ENCODE data around the gene MR1. TPM values are rescaled to one million over a fixed set of nuclear protein-coding genes. Genes with fewer than 3 reads are reported as not detected.
A peak's percentile ranks its signal among the peaks of the same experiment; 100 is the strongest.

MR1 gene
- total RNA-seq: 16.3 TPM

DNA sequence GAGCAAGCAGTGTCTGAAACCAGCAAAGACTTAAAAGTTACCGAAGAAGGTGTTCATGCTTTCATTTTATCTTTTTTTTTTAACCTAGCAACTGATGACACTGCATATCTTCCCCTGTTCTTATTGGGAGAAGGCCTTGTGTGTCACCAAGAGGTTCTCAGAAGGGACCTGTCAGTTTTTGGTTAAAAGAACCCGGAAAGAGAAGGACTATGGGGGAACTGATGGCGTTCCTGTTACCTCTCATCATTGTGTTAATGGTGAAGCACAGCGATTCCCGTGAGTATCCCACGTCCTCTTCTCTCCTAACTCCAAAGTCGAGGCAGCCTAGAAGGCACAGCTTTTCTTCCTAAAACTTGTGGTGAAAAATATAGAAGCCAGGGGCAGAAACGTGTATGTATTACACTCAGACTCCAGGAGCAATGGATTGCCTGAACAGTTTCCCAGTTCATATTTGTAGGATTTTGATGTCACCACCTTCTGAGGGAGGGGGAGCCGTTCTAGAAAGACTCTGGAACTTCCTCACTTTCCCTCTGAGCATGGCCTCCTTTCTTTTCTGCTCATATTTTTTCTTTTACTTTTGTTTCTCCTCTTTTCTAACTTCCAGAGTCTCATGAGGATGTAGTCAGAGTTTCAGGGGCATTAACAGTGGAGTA is at the start of gene MR1:
MR1 (plus strand) TSS at position 185 of the 653 bp plus-strand sequence; CDS start at position 210, 25 bp downstream.
- peak; percentile 90 for ATAC-seq

DNA sequence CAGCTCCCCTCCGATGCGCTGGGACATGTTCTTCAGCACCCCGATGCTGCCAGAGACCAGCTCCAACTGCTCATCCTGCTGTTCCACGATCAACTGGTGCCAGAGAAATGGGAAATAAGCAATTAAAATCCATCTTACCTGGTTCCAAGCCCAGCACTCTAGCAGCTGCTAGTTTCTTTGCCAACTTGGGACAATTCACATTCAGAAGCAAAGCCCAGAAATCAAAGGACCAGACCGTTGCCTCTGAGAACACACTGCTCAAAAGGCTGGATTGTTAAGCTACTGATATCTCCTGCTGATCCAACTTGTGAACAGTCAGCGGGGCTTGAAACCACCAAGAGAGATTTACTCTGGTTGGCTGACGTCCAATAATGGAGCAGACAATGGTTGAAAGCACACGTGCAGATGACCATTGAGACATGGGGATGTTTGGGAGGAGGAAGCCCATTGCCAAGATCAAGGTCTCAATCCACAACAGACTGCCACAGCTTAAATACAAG is 45.5 kb upstream of the MR1 start:
- ATAC-seq: peak; percentile 39

- no peak for ATAC-seq
Measured at GRCh38 chr1:180994262-180994661, 39.5 kb upstream of the MR1 start.

- ATAC-seq: no peak
Measured at GRCh38 chr1:180997843-180998504, 35.8 kb upstream of the MR1 start.

DNA sequence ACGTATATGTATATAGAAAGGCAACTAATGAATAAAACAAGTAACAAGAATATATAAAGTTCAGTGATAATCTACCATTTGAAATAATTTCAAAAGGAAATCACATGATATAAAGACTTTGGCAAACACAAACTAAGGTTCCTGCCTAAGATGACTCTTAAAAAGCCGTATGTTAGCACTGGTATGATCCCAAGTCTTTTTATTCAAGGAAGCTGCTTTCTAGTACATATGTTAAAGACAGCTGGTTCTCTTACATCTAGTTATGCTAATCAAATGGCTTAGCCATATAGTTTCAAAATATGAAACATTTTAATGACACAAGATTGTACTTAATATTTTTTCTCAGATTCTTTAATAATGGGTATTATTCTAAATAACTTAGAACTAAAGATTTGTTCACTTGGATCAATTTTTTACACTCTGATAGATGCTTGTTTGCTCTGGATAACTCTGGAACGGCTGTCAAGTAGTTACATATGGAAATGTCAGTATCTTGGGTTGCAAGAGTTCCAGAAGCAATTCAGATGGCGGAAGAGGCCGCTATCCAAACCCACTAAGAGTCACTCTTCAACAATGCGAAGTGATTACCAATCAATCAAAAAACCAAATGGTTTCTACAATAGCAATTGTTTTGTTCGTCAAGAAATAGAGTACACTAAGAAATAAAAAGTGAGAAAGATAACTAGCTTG is 32.5 kb upstream of the MR1 start:
- no peak for ATAC-seq

DNA sequence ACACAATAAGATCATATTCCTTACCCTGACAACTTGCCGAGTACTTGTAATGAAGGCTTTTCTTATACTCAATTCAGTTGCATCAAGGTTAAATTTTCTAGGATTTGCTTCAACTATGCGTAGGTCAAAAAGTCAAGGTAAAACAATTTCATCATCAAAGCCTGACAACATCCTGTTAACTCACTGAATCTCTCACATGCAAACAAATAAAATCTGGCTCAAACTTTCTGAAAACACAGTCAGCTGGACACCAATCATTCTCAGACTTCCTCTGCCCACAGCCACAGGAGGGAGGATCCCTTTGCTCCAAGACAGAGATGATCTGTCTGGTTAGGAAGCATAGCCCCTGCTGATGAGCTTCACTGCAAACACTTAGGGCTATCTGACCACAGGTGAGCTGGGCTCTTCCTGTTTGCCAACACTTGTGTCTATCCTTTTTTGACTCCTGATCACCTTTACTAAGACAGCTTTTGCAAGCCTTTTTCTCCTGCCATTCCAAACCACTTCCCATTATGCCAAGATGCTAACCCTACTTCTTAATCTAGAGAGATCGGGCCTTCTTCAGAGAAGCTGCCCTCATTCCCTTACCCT is 31.1 kb upstream of the MR1 start:
- ATAC-seq: no peak

DNA sequence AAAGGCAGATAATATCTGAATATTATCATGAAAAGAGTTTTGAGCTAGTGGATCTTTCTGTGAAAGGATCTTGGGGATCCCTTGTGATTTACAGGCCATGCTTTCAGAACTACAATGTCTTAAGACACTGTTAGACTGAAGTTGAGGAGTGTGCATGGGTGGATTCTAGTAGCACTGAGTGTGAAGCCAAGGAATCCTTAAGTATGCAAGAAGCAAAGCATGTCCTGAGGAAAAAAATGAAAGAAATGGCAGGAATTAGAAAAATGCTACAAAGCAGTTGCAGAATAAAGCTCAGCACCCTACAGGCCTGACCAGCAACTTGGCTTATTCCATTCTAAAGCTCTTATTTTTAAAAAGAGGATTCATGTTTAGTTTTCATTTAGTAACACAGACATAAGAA is 23.0 kb upstream of the MR1 start:
- ATAC-seq: no peak

DNA sequence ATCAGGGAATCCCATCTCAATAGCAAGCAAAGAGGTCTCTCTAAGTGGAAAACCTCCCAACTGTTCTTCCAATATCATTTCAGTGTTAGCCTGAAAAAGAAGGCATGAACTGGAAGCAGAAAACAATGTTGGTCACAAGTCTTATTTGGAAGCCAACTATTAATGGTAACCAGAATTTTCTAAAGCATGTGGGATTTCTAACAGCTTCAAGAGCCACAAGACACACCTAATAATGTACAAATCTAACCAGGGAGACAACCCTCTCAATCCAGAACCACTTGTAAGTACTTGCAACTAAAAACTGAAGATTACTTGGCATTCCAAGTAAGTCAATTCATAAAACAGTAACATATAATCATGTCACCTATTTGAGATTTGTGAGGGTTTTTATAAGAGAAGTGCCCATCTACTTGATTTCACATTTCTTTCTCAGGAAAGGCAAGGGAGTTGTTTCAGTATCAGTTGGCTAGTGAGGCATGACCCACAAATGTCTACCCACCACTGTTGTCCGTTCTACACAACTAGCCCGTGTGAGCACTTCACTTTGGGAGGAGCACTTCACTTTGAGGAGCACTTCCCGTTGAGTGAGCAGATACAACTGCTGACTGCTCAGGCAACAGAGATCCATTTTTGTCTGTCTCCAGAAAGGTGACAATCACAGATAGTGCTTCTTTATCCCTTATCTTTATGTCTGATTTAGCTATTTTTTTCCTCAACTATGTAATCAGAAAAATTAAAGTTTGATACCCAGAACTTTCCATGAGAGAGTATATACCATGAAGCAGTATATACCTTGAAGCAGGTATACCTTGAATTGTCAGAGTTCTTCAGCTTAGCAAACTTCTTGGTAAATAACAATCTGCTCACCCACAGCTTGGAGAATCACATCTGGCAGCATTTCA is 22.2 kb upstream of the MR1 start:
- no peak for ATAC-seq

- no peak for ATAC-seq
Measured at GRCh38 chr1:181012203-181012745, 21.5 kb upstream of the MR1 start.

GRCh38 chr1:181013144-181013543 is 20.6 kb upstream of the MR1 start:
- ATAC-seq: no peak

GRCh38 chr1:181014477-181015250 is 19.1 kb upstream of the MR1 start:
- no peak for ATAC-seq

DNA sequence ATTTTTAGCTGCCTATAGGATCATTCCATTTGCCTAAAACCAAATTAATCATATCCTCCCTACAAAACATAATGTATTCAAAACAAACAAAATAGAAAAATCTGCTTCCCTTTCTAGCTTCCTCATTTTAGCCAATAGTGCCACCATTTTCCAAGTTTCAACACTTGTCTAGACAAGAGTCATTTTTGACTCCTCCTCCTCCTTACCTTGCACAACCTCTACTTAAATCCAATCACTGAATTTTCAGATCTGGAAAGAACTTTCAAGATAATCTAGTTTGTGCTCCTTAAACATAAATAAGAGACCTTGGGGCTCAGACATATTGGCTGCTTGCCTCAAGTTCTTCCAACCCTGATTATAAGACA is 18.6 kb upstream of the MR1 start:
- peak; percentile 72 for ATAC-seq

- ATAC-seq: peak; percentile 56
Measured at GRCh38 chr1:181016563-181016962, 17.2 kb upstream of the MR1 start.

DNA sequence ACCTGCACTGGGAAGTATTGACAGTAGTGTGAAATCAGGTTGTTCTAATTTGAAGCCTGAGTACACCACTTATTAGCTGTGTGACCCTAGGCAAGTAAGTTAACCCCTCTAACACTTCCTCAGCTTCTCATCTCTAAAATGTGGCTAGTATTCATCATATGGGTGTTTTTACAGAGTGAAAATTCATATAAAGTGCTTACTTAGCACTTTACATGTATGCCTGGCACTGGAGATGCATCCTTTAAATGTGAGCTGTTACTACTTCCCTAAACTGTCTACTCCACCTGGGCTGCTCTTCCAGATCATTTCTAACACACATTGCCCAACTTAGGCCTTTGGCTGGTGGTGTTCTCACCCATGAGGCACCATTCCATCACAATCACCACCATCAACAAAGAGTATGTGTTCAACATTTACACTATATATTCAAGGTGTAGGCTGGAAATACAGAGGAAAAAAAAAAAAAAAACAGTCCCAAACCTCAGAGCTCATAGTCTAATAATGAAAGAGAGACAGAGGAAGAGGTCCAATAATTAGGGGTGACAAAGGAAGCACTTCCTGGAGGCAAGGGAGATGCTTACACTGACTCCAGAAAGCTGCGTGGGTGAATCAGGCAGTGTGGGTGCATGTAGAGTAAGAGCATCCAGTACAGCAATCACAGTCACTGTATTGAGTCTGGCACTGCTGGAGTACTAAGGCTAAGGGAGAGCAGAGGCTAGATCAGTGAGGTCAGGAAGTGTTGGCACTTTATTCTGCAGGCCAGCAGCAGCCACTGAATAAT is 14.7 kb upstream of the MR1 start:
- ATAC-seq: no peak

DNA sequence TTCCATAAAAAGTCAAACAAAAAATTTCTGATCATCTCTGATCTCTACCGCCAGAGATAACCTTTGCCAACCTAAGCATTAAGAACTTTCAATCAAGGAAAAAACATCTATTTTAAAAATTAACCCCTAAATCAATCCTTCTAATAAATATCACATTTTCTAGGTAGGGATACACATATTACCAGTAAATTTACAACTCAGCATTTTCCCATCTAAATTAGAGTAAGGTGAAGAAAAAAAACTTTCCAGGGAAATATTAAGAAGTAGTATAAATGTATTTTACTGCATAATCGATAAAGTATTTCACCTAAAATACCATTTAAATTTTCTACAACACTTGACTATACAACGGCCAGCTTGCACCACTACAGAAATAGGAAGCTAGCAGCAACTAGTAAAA is 12.6 kb upstream of the MR1 start:
- ATAC-seq: no peak

GRCh38 chr1:181021811-181022434 is 11.9 kb upstream of the MR1 start:
- ATAC-seq: peak; percentile 42

- no peak for ATAC-seq
Measured at GRCh38 chr1:181023265-181024057, 10.3 kb upstream of the MR1 start.

DNA sequence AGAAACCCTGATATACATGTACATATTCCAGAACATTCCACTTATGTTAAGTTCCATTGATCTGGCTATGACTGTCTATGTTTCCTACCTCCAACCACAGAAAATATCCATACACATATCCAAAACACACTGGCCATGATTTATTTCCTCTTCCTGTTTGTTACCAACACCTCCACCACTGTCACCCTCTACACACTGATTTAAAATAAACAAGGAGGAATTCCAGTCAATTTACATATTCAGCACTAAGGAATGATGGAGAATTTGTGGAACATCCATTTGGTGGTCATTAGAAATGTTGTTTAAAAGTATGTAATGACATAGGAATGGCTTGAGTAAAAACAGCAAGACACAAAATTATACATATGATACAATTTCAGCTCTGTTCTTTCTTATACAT is 5.6 kb upstream of the MR1 start:
- no peak for ATAC-seq

DNA sequence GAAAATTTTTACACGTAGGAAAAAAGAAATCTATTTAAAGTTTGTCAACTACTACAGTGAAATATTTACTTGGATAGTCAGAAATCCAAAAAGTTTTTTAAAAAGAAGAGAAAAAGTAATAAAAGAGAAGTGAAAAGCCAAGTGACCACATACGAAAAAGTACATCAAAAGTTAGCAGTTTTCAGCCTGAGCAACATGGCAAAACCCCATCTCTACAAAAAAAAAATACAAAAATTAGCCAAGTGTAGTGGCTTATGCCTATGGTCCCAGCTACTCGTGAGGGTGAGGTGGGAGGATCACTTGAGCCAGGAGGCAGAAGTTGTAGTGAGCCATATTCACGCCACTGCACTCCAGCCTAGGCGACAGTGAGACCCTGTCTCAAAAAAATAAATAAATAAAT is 5.2 kb upstream of the MR1 start:
- ATAC-seq: no peak

All from esophagus mucosa (tissue), 1 donor.